ENCODE results near the gene MAP3K7. TPM values are rescaled to one million over a fixed set of nuclear protein-coding genes. Genes with fewer than 3 reads are reported as not detected.

The MAP3K7 gene
- total and polyA plus RNA-seq, 2 of the 4 experiments (the other 2 are of a cell fraction) = 26.5 to 29.9 TPM

- Histone ChIP-seq H3K4me1 (ENCODE audit: control insufficient read depth, insufficient read depth, low read length) (no peaks in the 10 kb centered on the region), H2AK9ac (replicated peaks; ENCODE audit: low read depth, low read length, poor library complexity) (no peak overlapping the region), H3K56ac (ENCODE audit: extremely low read depth, insufficient read depth, low read length) (no peak overlapping the region), H3K9me3 (ENCODE audit: control insufficient read depth, insufficient read depth, low read length) (no peaks in the 10 kb centered on the region), H3K27me3 (ENCODE audit: control insufficient read depth, insufficient read depth, low read length) (no peaks in the 10 kb centered on the region), H2BK120ac (ENCODE audit: low read depth, low read length) (no peak overlapping the region), H2BK5ac (ENCODE audit: low read depth, low read length, poor library complexity, severe bottlenecking) (no peak overlapping the region), H2BK15ac (ENCODE audit: low read depth, low read length) (no peak overlapping the region), H2BK20ac (ENCODE audit: low read depth, low read length) (no peak overlapping the region), H4K20me1 (ENCODE audit: insufficient read depth, low read length) (no peaks in the 10 kb centered on the region), H3K9ac (ENCODE audit: low read depth, low read length) (no peak overlapping the region), H3K36me3 (ENCODE audit: control insufficient read depth, insufficient read depth, low read length) (peaks cover 11% of the 10 kb centered on the region), H4K5ac (ENCODE audit: low read depth, low read length) (no peak overlapping the region), H3K9me1 (ENCODE audit: insufficient read depth, low read length) (no peaks in the 10 kb centered on the region), H3K23ac (ENCODE audit: low read depth, low read length) (no peak overlapping the region), H3K79me1 (ENCODE audit: low read depth in 1 of 2, low read length in 2 of 2) (0 out of 4 replicates have a peak, but pooled peaks cover 2 to 3% of the 10 kb centered on the region in 2 experiments), H3K27ac (ENCODE audit: insufficient read depth, low read length) (no peak overlapping the region), H3K4ac (ENCODE audit: low read depth, low read length) (no peak overlapping the region), H4K8ac (ENCODE audit: low read depth in 2 of 2, low read length in 2 of 2) (no peak overlapping the region), H3K14ac (replicated peaks; ENCODE audit: low read depth, low read length) (no peak overlapping the region), H2AK5ac (ENCODE audit: low read depth, low read length) (no peak overlapping the region), H2AFZ (replicated peaks; ENCODE audit: low read length, poor library complexity) (no peak overlapping the region), H3K4me2 (ENCODE audit: low read depth, low read length) (no peak overlapping the region), H3K4me3 (ENCODE audit: insufficient read depth, low read depth, low read length) (no peak overlapping the region), H3K18ac (ENCODE audit: low read depth, low read length) (no peak overlapping the region), H4K91ac (ENCODE audit: insufficient read depth, low read depth, low read length) (no peak overlapping the region)
- intact Hi-C loops (cut with micrococcal nuclease) = loop anchor here (5.0 kb wide), 1 partner anchor 258 kb away; no protein-coding TSS in a partner anchor
- no peak for ATAC-seq (ENCODE audit: low read depth)
- ChIA-PET CTCF (interaction anchor here (1.1 kb wide), 1 partner anchor 11 kb away, joined by 3 read pairs; no protein-coding TSS in a partner anchor), POLR2A (ENCODE audit: unreplicated experiment) (no interaction called here)
- dilution Hi-C loops (cut with HindIII; ENCODE audit: low sequenced_read_pairs, unreplicated experiment) = no loop called here
- no peak for DNase-seq
- WGBS, 2 experiments (ENCODE audit: extremely low coverage in 2 of 2, insufficient read length in 1 of 2) = no CpG with 5 or more reads among the region's 3 CpGs
- no TSS peak for BruUV-seq (replicated peaks)
- in situ Hi-C loops (cut with MboI; ENCODE audit: low sequenced_read_pairs) = no loop called here
- TF ChIP-seq, protein P1, sequence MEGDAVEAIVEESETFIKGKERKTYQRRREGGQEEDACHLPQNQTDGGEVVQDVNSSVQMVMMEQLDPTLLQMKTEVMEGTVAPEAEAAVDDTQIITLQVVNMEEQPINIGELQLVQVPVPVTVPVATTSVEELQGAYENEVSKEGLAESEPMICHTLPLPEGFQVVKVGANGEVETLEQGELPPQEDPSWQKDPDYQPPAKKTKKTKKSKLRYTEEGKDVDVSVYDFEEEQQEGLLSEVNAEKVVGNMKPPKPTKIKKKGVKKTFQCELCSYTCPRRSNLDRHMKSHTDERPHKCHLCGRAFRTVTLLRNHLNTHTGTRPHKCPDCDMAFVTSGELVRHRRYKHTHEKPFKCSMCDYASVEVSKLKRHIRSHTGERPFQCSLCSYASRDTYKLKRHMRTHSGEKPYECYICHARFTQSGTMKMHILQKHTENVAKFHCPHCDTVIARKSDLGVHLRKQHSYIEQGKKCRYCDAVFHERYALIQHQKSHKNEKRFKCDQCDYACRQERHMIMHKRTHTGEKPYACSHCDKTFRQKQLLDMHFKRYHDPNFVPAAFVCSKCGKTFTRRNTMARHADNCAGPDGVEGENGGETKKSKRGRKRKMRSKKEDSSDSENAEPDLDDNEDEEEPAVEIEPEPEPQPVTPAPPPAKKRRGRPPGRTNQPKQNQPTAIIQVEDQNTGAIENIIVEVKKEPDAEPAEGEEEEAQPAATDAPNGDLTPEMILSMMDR (conservative IDR thresholded peaks at IDR 0.05; ENCODE audit: low read depth, low read length) = no peak
- TF ChIP-seq POLR2A (IDR thresholded peaks at IDR 0.05; ENCODE audit: low read depth, low read length) (no peak), CHD1 (IDR thresholded peaks at IDR 0.05; ENCODE audit: low read depth, low read length) (no peak), RAD21 (IDR thresholded peaks at IDR 0.05; ENCODE audit: low read length) (no peak), NFE2L2 (IDR thresholded peaks at IDR 0.05; ENCODE audit: low read depth, low read length) (no peak), FOS (IDR thresholded peaks at IDR 0.05; ENCODE audit: low read depth, low read length) (no peak), MAFK (IDR thresholded peaks at IDR 0.05; ENCODE audit: low read depth, low read length) (no peak), CEBPB (IDR thresholded peaks at IDR 0.05; ENCODE audit: low read depth, low read length) (no peak), USF2 (IDR thresholded peaks at IDR 0.05; ENCODE audit: low read depth, low read length) (no peak), RCOR1 (IDR thresholded peaks at IDR 0.05; ENCODE audit: insufficient replicate concordance, low read length) (no peak), RFX5 (IDR thresholded peaks at IDR 0.05; ENCODE audit: low read depth, low read length) (no peak), MXI1 (IDR thresholded peaks at IDR 0.05; ENCODE audit: borderline replicate concordance, low read depth, low read length) (no peak), MAZ (IDR thresholded peaks at IDR 0.05; ENCODE audit: borderline replicate concordance, low read depth, low read length) (no peak), SMC3 (IDR thresholded peaks at IDR 0.05; ENCODE audit: low read depth, low read length) (no peak), BHLHE40 (IDR thresholded peaks at IDR 0.05; ENCODE audit: low read depth, low read length) (no peak)
- TF ChIP-seq, protein P2, sequence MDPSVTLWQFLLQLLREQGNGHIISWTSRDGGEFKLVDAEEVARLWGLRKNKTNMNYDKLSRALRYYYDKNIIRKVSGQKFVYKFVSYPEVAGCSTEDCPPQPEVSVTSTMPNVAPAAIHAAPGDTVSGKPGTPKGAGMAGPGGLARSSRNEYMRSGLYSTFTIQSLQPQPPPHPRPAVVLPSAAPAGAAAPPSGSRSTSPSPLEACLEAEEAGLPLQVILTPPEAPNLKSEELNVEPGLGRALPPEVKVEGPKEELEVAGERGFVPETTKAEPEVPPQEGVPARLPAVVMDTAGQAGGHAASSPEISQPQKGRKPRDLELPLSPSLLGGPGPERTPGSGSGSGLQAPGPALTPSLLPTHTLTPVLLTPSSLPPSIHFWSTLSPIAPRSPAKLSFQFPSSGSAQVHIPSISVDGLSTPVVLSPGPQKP (IDR thresholded peaks at IDR 0.05; ENCODE audit: borderline replicate concordance, low read depth, low read length) = no peak
Observed at GRCh38 chr6:90534337-90535025, 52.4 kb downstream of the MAP3K7 start.
